SK-N-SH (cell line): ENCODE results near the gene SZRD1. TPM values are rescaled to one million over a fixed set of nuclear protein-coding genes. Genes with fewer than 3 reads are reported as not detected.

Source experiments
- CTCF ChIA-PET: fragments of 300-600, 350-600 bp; formaldehyde crosslinking; extraction: SDS; loops from one replicate; lab custom pipeline; 2021; lab: Yijun Ruan, JAX
- POLR2A ChIA-PET: fragments of 350-600 bp; sonication (Branson Sonifier 250); formaldehyde crosslinking; extraction: SDS; loops from one replicate; lab custom pipeline; 2020; ENCODE audit warnings: antibody characterized with exemption, inconsistent platforms; lab: Yijun Ruan, JAX
- DNase-seq: peaks from one replicate; pipeline ENCODE4 v3.0.0; 2012
- H2AFZ ChIP-seq: fragments of 200-600 bp; sonication (generic); 2 replicates; pipeline ENCODE4 v1.8.1; 2016; ENCODE audit warnings: antibody characterized with exemption, mild to moderate bottlenecking, low read depth
- H3F3A ChIP-seq: fragments of 200-600 bp; sonication (generic); replicated peaks from 2 replicates; pipeline ENCODE3; 2016; ENCODE audit warnings: antibody characterized with exemption, mild to moderate bottlenecking; ENCODE audit not compliant: insufficient read depth
- H3K27ac ChIP-seq, 2 experiments: fragments of 200-500 bp in 1 of 2; fragments of 200-600 bp in 1 of 2; sonication (Bioruptor generic) in 1 of 2; sonication (generic), shearing (Covaris generic) in 1 of 2; 2 replicates each; pipeline versions ENCODE4 v1.5.1 to v1.6.1; 2014 to 2016; ENCODE audit warnings: low read depth in 2 of 2, inconsistent platforms in 1 of 2, low read length in 1 of 2, mild to moderate bottlenecking in 1 of 2, mixed read lengths in 1 of 2
- H3K27me3 ChIP-seq: fragments of 200-600 bp; sonication (generic), shearing (Covaris generic); 2 replicates; pipeline ENCODE4 v1.6.1; 2016; ENCODE audit warnings: mixed run types; ENCODE audit not compliant: insufficient read depth
- H3K36me3 ChIP-seq, 2 experiments: fragments of 200-500 bp in 1 of 2; fragments of 200-600 bp in 1 of 2; sonication (Bioruptor generic) in 1 of 2; sonication (generic) in 1 of 2; replicated peaks in 1 of 2; 2 replicates each; pipeline versions ENCODE3 to v1.5.1; 2014 to 2016; ENCODE audit warnings: low read length in 1 of 2, mild to moderate bottlenecking in 1 of 2; ENCODE audit not compliant: insufficient read depth in 2 of 2, control insufficient read depth in 1 of 2
- H3K4me1 ChIP-seq, 2 experiments: fragments of 200-500 bp in 1 of 2; fragments of 200-600 bp in 1 of 2; sonication (Bioruptor generic) in 1 of 2; sonication (generic), shearing (Covaris generic) in 1 of 2; 2 replicates each; pipeline versions ENCODE4 v1.5.1 to v1.6.1; 2014 to 2016; ENCODE audit warnings: low read depth in 1 of 2, low read length in 1 of 2, mixed run types in 1 of 2; ENCODE audit not compliant: insufficient read depth in 2 of 2, control insufficient read depth in 1 of 2
- H3K4me2 ChIP-seq: fragments of 200-600 bp; sonication (generic), shearing (Covaris generic); 2 replicates; pipeline ENCODE4 v1.6.1; 2017; ENCODE audit warnings: mixed run types
- H3K4me3 ChIP-seq, 2 experiments: fragments of 200-500 bp in 1 of 2; fragments of 200-600 bp in 1 of 2; sonication (Bioruptor generic) in 1 of 2; sonication (generic), shearing (Covaris generic) in 1 of 2; 2 replicates each; pipeline versions ENCODE4 v1.5.1 to v1.8.1; 2014 to 2016; ENCODE audit warnings: low read depth in 2 of 2, inconsistent platforms in 1 of 2, low read length in 1 of 2, mild to moderate bottlenecking in 1 of 2, mixed read lengths in 1 of 2, moderate library complexity in 1 of 2
- H3K79me2 ChIP-seq: fragments of 200-600 bp; sonication (generic); 2 replicates; pipeline ENCODE4 v1.8.1; 2017; ENCODE audit warnings: mild to moderate bottlenecking; ENCODE audit not compliant: insufficient read depth
- H3K9ac ChIP-seq: fragments of 200-600 bp; sonication (generic); 2 replicates; pipeline ENCODE4 v1.6.1; 2017; ENCODE audit warnings: mixed run types
- H3K9me2 ChIP-seq: fragments of 200-600 bp; sonication (generic); 2 replicates; pipeline ENCODE4 v1.6.1; 2017; ENCODE audit warnings: mixed run types
- H3K9me3 ChIP-seq: fragments of 200-600 bp; sonication (generic); 2 replicates; pipeline ENCODE4 v1.6.1; 2017; ENCODE audit warnings: mixed run types, mild to moderate bottlenecking, moderate library complexity
- H4K20me1 ChIP-seq: fragments of 200-600 bp; sonication (generic); 2 replicates; pipeline ENCODE4 v1.6.1; 2017; ENCODE audit warnings: mild to moderate bottlenecking, mixed run types; ENCODE audit not compliant: insufficient read depth
- CHD2 ChIP-seq: fragments of 150-350 bp; IDR thresholded peaks from 2 replicates; pipeline ENCODE4 v1.6.1; 2018; ENCODE audit warnings: low read length; ENCODE audit not compliant: partially characterized antibody
- EZH2phosphoT487 ChIP-seq: fragments of 200-600 bp; sonication (generic); IDR thresholded peaks from 2 replicates; pipeline ENCODE4 v1.6.1; 2017; ENCODE audit warnings: low read depth, mixed run types, mild to moderate bottlenecking, antibody characterized with exemption, moderate library complexity, borderline replicate concordance
- FOXM1 ChIP-seq: IDR thresholded peaks from 2 replicates; pipeline ENCODE4 v1.4.0; 2012; ENCODE audit warnings: low read depth, mild to moderate bottlenecking
- JUND ChIP-seq: IDR thresholded peaks from 2 replicates; pipeline ENCODE4 v1.4.0; 2012
- MEF2A ChIP-seq: IDR thresholded peaks from 2 replicates; pipeline ENCODE4 v1.4.0; 2012; ENCODE audit warnings: low read depth, borderline replicate concordance
- PBX3 ChIP-seq: IDR thresholded peaks from 2 replicates; pipeline ENCODE4; 2012
- POLR2AphosphoS5 ChIP-seq: IDR thresholded peaks from 2 replicates; pipeline ENCODE4 v1.6.1; 2012; ENCODE audit warnings: low read depth, low read length
- REST ChIP-seq: IDR thresholded peaks from 2 replicates; pipeline ENCODE4 v1.6.1; 2012; ENCODE audit warnings: mild to moderate bottlenecking, low read depth, low read length, moderate library complexity
- RXRA ChIP-seq: IDR thresholded peaks from 2 replicates; pipeline ENCODE4 v1.4.0; 2012; ENCODE audit warnings: low read depth, mild to moderate bottlenecking, borderline replicate concordance
- SIN3A ChIP-seq: IDR thresholded peaks from 2 replicates; pipeline ENCODE4 v1.6.1; 2012; ENCODE audit warnings: low read depth, mild to moderate bottlenecking, low read length, moderate library complexity, borderline replicate concordance
- TCF12 ChIP-seq: IDR thresholded peaks from 2 replicates; pipeline ENCODE4 v1.4.0; 2012
- TEAD4 ChIP-seq: IDR thresholded peaks from 2 replicates; pipeline ENCODE4 v1.4.0; 2012; ENCODE audit warnings: mild to moderate bottlenecking, borderline replicate concordance; ENCODE audit not compliant: insufficient read depth
- USF1 ChIP-seq: IDR thresholded peaks from 2 replicates; pipeline ENCODE4 v1.4.0; 2012; ENCODE audit warnings: low read depth, borderline replicate concordance
- WGBS: methylation state at CpG from one replicate; pipeline ENCODE4 v1.1.6; 2017; ENCODE audit warnings: low lambda C conversion rate; 5-methylcytosine and 5-hydroxymethylcytosine counted together
- polyA plus RNA-seq, 3 experiments: library from polyadenylated mRNA; depleted of rRNA; stranded (reverse); fragments of >200 nt; gene quantifications; 2 replicates each; pipeline ENCODE4 v1.2.3, GENCODE V29; 2012

The SZRD1 gene
- polyA plus RNA-seq, 1 of the 3 experiments (the other 2 are of a cell fraction), result 119 TPM

GRCh38 chr1:16374266-16374665, 7.2 kb downstream of the SZRD1 start:
- Histone ChIP-seq H3K36me3 (peaks cover 2 to 5% of the 10 kb centered on the region in 2 experiments), H3K27me3 (no peaks in the 10 kb centered on the region), H3F3A (peaks cover 41% of the 10 kb centered on the region), H3K4me3 (no peak overlapping the region), H2AFZ (no peak overlapping the region), H3K9ac (no peak overlapping the region), H3K4me2 (no peak overlapping the region), H3K27ac (peak overlapping the region; percentile 12 to 84; a peak in 3 of 4 replicates), H4K20me1 (peaks cover 78% of the 10 kb centered on the region), H3K79me2 (peaks cover 100% of the 10 kb centered on the region), H3K4me1 (peaks cover 10 to 50% of the 10 kb centered on the region in 2 experiments; a peak in 3 of 4 replicates), H3K9me2 (no peaks in the 10 kb centered on the region), H3K9me3 (no peaks in the 10 kb centered on the region)
- DNase-seq, result no peak
- POLR2A ChIA-PET, result no interaction called here
- TF ChIP-seq SIN3A (no peak), USF1 (no peak), REST (no peak), MEF2A (no peak), FOXM1 (no peak)
- WGBS, result 81% methylated on average over 3 of the region's 3 CpGs
- CTCF ChIA-PET, result interaction anchor here (1.4 to 3.4 kb wide), 3 partner anchors 11 to 578 kb away, joined by 3 to 17 read pairs (median 3); no protein-coding TSS in a partner anchor

GRCh38 chr1:16375521-16376340, 8.7 kb downstream of the SZRD1 start:
- POLR2A ChIA-PET, result interaction anchor here (1.1 kb wide), 1 partner anchor 9 kb away, joined by 3 read pairs; the partner anchor contains the start of gene SZRD1
- DNase-seq, result no peak
- TF ChIP-seq RXRA (peak; percentile 85; the same call in 1 of the 2 replicates), PBX3 (peak; percentile 43), TCF12 (peak; percentile 47), EZH2phosphoT487 (no peak), MEF2A (peak; percentile 31; the same call in 1 of the 2 replicates), USF1 (no peak), JUND (peak; percentile 43), CHD2 (no peak), POLR2AphosphoS5 (0 out of 2 replicates have a peak, but pooled peaks have one; percentile 34), TEAD4 (peak; percentile 63; the same call in 1 of the 2 replicates)
- TF ChIP-seq, all 33 proteins: peak for 7

More at GRCh38 chr1:16375521-16376340, 8.7 kb downstream of the SZRD1 start:
- H3K4me1 ChIP-seq, result peaks cover 10 to 44% of the 10 kb centered on the region in 2 experiments; a peak in 3 of 4 replicates
- peaks cover 83% of the 10 kb centered on the region for H4K20me1 ChIP-seq
- H3K4me3 ChIP-seq, result peak overlapping the region in 1 of 2 experiments; percentile 18; a peak in 1 of 4 replicates
- peaks cover 100% of the 10 kb centered on the region for H3K79me2 ChIP-seq
- peak overlapping the region; percentile 69 for H3K4me2 ChIP-seq
- H3K27me3 ChIP-seq, result no peaks in the 10 kb centered on the region
- peaks cover 2 to 5% of the 10 kb centered on the region in 2 experiments for H3K36me3 ChIP-seq
- 53% methylated on average over 15 of the region's 15 CpGs for WGBS
- H3K9me3 ChIP-seq, result no peaks in the 10 kb centered on the region
- peaks cover 38% of the 10 kb centered on the region for H3F3A ChIP-seq
- peak overlapping the region; percentile 70 to 84 for H3K27ac ChIP-seq
- peak overlapping the region; percentile 31; the same call in 1 of the 2 replicates for H3K9ac ChIP-seq
- CTCF ChIA-PET, result interaction anchor here (0.9 to 1.4 kb wide), 5 partner anchors 11 to 576 kb away, joined by 3 read pairs; no protein-coding TSS in a partner anchor
- H2AFZ ChIP-seq, result no peak overlapping the region
- no peaks in the 10 kb centered on the region for H3K9me2 ChIP-seq
